A673 (cell line): ENCODE results near the gene CNNM4. TPM values are rescaled to one million over a fixed set of nuclear protein-coding genes. Genes with fewer than 3 reads are reported as not detected.
"Not testable (repeated sequence)": the region's sequence is repeated elsewhere in the genome, so short reads cannot be mapped to it uniquely, and the experiment has no call there.

ENCODE experiments used
- BruUV-seq: library from RNA; stranded (reverse); fragments of 400-500 nt; replicated peaks from 2 replicates; lab custom pipeline; 2021; lab: Mats Ljungman, UMichigan
- CTCF ChIA-PET: fragments of 300-600 bp; sonication (Branson Sonifier 250); formaldehyde crosslinking; loops from one replicate; lab custom pipeline; 2022; ENCODE audit warnings: antibody characterized with exemption; lab: Charles Lee
- POLR2A ChIA-PET: fragments of 300-600 bp; sonication (Branson Sonifier 250); formaldehyde crosslinking; loops from one replicate; lab custom pipeline; 2022; ENCODE audit warnings: antibody characterized with exemption; ENCODE audit not compliant: low non-redundant PET; lab: Charles Lee
- DNase-seq: peaks from one replicate; pipeline ENCODE4 v3.0.0-alpha.2; 2015; ENCODE audit warnings: low spot score
- H3K27ac ChIP-seq: fragments of 200-600 bp; sonication (generic); 2 replicates; pipeline ENCODE4 v1.5.1; 2016; ENCODE audit warnings: mixed run types, low read depth, mild to moderate bottlenecking, mixed read lengths, antibody characterized with exemption, low read length; ENCODE audit not compliant: poor library complexity, severe bottlenecking
- H3K27me3 ChIP-seq: fragments of 200-600 bp; sonication (generic); replicated peaks from 2 replicates; pipeline ENCODE4 v1.6.1; 2017; ENCODE audit warnings: mixed run types, low read depth, mild to moderate bottlenecking, mixed read lengths, antibody characterized with exemption, low read length; ENCODE audit not compliant: insufficient read depth, poor library complexity
- H3K36me3 ChIP-seq: fragments of 200-600 bp; sonication (generic); 2 replicates; pipeline ENCODE4 v1.6.1; 2016; ENCODE audit warnings: mixed run types, mild to moderate bottlenecking, mixed read lengths, antibody characterized with exemption, low read length; ENCODE audit not compliant: insufficient read depth, poor library complexity, severe bottlenecking
- H3K4me1 ChIP-seq: fragments of 200-600 bp; sonication (generic); 2 replicates; pipeline ENCODE4 v1.6.1; 2017; ENCODE audit warnings: mixed run types, mild to moderate bottlenecking, mixed read lengths, antibody characterized with exemption, low read length; ENCODE audit not compliant: insufficient read depth, poor library complexity, severe bottlenecking
- H3K4me3 ChIP-seq: fragments of 200-600 bp; sonication (generic); 2 replicates; pipeline ENCODE4 v1.5.1; 2016; ENCODE audit warnings: low read depth, mixed run types, mild to moderate bottlenecking, mixed read lengths, low read length; ENCODE audit not compliant: poor library complexity, severe bottlenecking
- H3K9me3 ChIP-seq: fragments of 200-600 bp; sonication (generic); 2 replicates; pipeline ENCODE4 v1.6.1; 2016; ENCODE audit warnings: mixed run types, low read depth, mild to moderate bottlenecking, mixed read lengths, antibody characterized with exemption, low read length; ENCODE audit not compliant: poor library complexity, severe bottlenecking
- CTCF ChIP-seq: fragments of 300-800, 200-600 bp; sonication (generic); conservative IDR thresholded peaks from 2 replicates; pipeline ENCODE4 v1.5.1; 2017; ENCODE audit warnings: low read depth, mild to moderate bottlenecking, antibody characterized with exemption, low read length, moderate library complexity, mixed read lengths
- EZH2 ChIP-seq: fragments of 200-600 bp; sonication (generic); IDR thresholded peaks from 2 replicates; pipeline ENCODE4 v1.6.1; 2017; ENCODE audit warnings: borderline replicate concordance, low read depth, mild to moderate bottlenecking, mixed read lengths, antibody characterized with exemption, low read length; ENCODE audit not compliant: poor library complexity, severe bottlenecking
- intact Hi-C: fragments of 100-400 bp; cut with micrococcal nuclease; formaldehyde crosslinking; loops from one replicate; pipeline ENCODE4 v1.10.0; 2022; ENCODE audit not compliant: unreplicated experiment
- total RNA-seq: library from RNA; stranded (reverse); gene quantifications from 2 replicates; pipeline ENCODE4 v1.2.3, GENCODE V29; 2021

Gene CNNM4
- total RNA-seq, 1 experiment from 2014 or later, result 16.3 TPM

- H3K27ac ChIP-seq, result no peak overlapping the region
- ChIA-PET CTCF (no interaction called here), POLR2A (interaction anchor here (0.6 kb wide), 1 partner anchor 27 kb away, joined by 21 read pairs; no protein-coding TSS in a partner anchor)
- H3K9me3 ChIP-seq, result no peaks in the 10 kb centered on the region
- H3K4me3 ChIP-seq, result no peak overlapping the region
- no peak for DNase-seq
- BruUV-seq, result no TSS peak
- intact Hi-C loops, result no loop called here
- no peak for TF ChIP-seq CTCF
- no peak for TF ChIP-seq EZH2
- no peaks in the 10 kb centered on the region for H3K27me3 ChIP-seq
- no peaks in the 10 kb centered on the region for H3K36me3 ChIP-seq
- H3K4me1 ChIP-seq, result no peaks in the 10 kb centered on the region
These were observed 32.4 kb downstream of the CNNM4 start for GRCh38 chr2:96792772-96793749.

GRCh38 chr2:96795076-96795475, 34.4 kb downstream of the CNNM4 start:
- Histone ChIP-seq H3K4me3 (no peak overlapping the region), H3K4me1 (no peaks in the 10 kb centered on the region), H3K9me3 (no peaks in the 10 kb centered on the region), H3K27ac (no peak overlapping the region), H3K36me3 (no peaks in the 10 kb centered on the region), H3K27me3 (no peaks in the 10 kb centered on the region)
- BruUV-seq, result no TSS peak
- no peak for TF ChIP-seq CTCF
- no peak for TF ChIP-seq EZH2
- DNase-seq, result no peak
- ChIA-PET CTCF (no interaction called here), POLR2A (no interaction called here)
- intact Hi-C loops, result no loop called here

GRCh38 chr2:96796497-96796896, 35.8 kb downstream of the CNNM4 start:
- H3K27me3 ChIP-seq, H3K4me3 ChIP-seq, BruUV-seq, H3K27ac ChIP-seq, H3K9me3 ChIP-seq, H3K4me1 ChIP-seq, DNase-seq, H3K36me3 ChIP-seq, intact Hi-C loops, CTCF ChIA-PET, POLR2A ChIA-PET: not testable (repeated sequence)
